ENCODE measurements around the gene CHPF. TPM values are rescaled to one million over a fixed set of nuclear protein-coding genes. Genes with fewer than 3 reads are reported as not detected.
A peak's percentile ranks its signal among the peaks of the same experiment; 100 is the strongest.

The CHPF gene
- total RNA-seq, 6 donors from 2014 or later = 41.9 to 125 (median 60.2) TPM

DNA sequence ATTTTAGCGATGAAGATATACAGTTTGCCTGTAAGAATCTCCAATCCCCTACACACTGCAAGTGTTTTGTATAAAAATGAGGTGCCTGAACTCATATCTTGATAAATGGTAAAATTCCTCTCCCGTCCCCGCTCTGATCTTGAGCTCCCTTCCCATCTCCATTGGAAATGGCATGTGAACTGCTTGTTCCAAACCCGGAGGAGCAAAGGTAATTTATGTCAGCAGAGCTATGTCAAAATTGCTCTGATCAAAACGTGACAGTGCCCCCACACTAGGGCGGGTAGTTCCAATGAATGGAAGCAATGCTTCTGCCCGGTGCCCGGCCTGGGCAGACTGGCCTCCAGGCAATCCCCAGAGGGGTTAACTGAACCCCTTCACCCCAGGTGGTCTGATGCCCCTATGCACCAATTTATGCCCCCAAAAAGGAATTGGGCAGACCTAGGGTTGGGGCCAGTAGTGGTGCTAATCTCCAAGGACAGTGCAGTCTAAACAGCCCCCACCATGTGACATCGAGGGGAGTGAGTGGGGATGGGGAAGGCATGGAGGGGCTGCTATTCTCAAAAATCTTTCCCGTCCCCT is 48.6 kb downstream of the CHPF start:
- WGBS, 2 donors = 15 to 29% methylated on average over 9 to 10 of the region's 10 CpGs

DNA sequence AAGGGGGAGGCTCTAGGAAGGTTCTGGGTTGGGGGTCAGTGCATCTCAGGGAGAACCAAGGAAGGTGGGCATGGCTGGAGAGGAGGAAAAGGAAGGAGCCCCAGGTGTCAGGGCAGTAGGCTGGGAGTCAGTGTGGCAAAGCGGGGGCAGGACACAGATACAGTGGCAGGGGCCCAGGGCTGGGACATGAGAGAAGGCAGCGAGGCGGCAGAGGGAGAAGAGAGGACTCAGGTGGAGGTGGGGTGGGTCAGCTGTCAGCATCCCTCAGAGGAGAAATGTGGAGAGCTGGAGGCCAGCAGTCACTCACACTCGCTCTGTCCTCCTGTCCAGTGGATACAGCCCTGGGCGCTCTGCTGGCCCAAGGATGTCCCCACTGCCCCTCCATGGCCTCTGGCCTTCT is 50.5 kb downstream of the CHPF start:
- ATAC-seq (ENCODE audit: low FRiP score in 2 of 2) (no peak), DNase-seq (no peak)
- no peaks in the 10 kb centered on the region for H3K36me3 ChIP-seq
- TF ChIP-seq POLR2A (IDR thresholded peaks at IDR 0.05) = no peak
- TF ChIP-seq, protein P1, sequence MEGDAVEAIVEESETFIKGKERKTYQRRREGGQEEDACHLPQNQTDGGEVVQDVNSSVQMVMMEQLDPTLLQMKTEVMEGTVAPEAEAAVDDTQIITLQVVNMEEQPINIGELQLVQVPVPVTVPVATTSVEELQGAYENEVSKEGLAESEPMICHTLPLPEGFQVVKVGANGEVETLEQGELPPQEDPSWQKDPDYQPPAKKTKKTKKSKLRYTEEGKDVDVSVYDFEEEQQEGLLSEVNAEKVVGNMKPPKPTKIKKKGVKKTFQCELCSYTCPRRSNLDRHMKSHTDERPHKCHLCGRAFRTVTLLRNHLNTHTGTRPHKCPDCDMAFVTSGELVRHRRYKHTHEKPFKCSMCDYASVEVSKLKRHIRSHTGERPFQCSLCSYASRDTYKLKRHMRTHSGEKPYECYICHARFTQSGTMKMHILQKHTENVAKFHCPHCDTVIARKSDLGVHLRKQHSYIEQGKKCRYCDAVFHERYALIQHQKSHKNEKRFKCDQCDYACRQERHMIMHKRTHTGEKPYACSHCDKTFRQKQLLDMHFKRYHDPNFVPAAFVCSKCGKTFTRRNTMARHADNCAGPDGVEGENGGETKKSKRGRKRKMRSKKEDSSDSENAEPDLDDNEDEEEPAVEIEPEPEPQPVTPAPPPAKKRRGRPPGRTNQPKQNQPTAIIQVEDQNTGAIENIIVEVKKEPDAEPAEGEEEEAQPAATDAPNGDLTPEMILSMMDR (IDR thresholded peaks at IDR 0.05) = no peak
- TF ChIP-seq POLR2AphosphoS5 (IDR thresholded peaks at IDR 0.05) = no peak
- TF ChIP-seq EP300 (IDR thresholded peaks at IDR 0.05) = no peak
- peaks cover 8 to 17% (median 17%) of the 10 kb centered on the region in 4 donors for H3K4me1 ChIP-seq
- H3K27me3 ChIP-seq = peaks cover 0 to 31% (median 15%) of the 10 kb centered on the region in 4 donors
- no peaks in the 10 kb centered on the region for H3K9me3 ChIP-seq
- no peak overlapping the region for H3K4me3 ChIP-seq
- WGBS, 2 donors = 85 to 90% methylated on average over 5 of the region's 5 CpGs
- H3K27ac ChIP-seq = no peak overlapping the region

More for the DNA sequence above, 48.6 kb downstream of the CHPF start:
- TF ChIP-seq, protein P1 (IDR thresholded peaks at IDR 0.05) = peak in 1 of 6 experiments; percentile 54
- TF ChIP-seq POLR2A (IDR thresholded peaks at IDR 0.05) = no peak
- TF ChIP-seq POLR2AphosphoS5 (IDR thresholded peaks at IDR 0.05) = no peak
- no peak for TF ChIP-seq EP300 (IDR thresholded peaks at IDR 0.05)
- ATAC-seq (ENCODE audit: low FRiP score in 2 of 2) (no peak), DNase-seq (no peak)
- peaks cover 0 to 27% (median 15%) of the 10 kb centered on the region in 4 donors for H3K27me3 ChIP-seq
- H3K4me1 ChIP-seq = peaks cover 16 to 29% (median 28%) of the 10 kb centered on the region in 4 donors
- H3K4me3 ChIP-seq = no peak overlapping the region
- no peaks in the 10 kb centered on the region for H3K9me3 ChIP-seq
- H3K36me3 ChIP-seq = no peaks in the 10 kb centered on the region
- H3K27ac ChIP-seq = no peak overlapping the region

DNA sequence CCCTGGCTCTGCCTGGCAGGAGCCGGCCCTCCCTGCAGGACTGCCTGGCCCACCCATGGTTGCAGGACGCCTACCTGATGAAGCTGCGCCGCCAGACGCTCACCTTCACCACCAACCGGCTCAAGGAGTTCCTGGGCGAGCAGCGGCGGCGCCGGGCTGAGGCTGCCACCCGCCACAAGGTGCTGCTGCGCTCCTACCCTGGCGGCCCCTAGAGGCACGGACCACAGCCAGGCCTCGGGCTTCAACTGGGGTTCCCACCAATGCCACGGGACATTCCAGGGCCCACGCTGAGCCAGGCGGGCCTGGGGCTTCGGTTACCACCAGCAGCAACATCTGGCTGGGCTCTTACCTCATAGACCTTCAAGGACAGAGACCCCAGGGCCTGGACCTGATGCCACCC is 51.0 kb downstream of the CHPF start:
- no peaks in the 10 kb centered on the region for H3K36me3 ChIP-seq
- no peak overlapping the region for H3K4me3 ChIP-seq
- peak in 1 of 2 donors; percentile 78 for DNase-seq
- no peak for ATAC-seq (ENCODE audit: low FRiP score in 2 of 2)
- TF ChIP-seq POLR2A (IDR thresholded peaks at IDR 0.05) = no peak
- TF ChIP-seq EP300 (IDR thresholded peaks at IDR 0.05) = no peak
- TF ChIP-seq POLR2AphosphoS5 (IDR thresholded peaks at IDR 0.05) = no peak
- TF ChIP-seq, protein P1 (IDR thresholded peaks at IDR 0.05) = no peak
- no peak overlapping the region for H3K27ac ChIP-seq
- H3K9me3 ChIP-seq = no peaks in the 10 kb centered on the region
- H3K27me3 ChIP-seq = peaks cover 0 to 31% (median 15%) of the 10 kb centered on the region in 4 donors
- 64% methylated on average over 17 of the region's 20 CpGs; no CpG with 5 or more reads in 1 of the 2 donors for WGBS, 2 donors
- H3K4me1 ChIP-seq = peaks cover 8 to 16% (median 12%) of the 10 kb centered on the region in 4 donors

DNA sequence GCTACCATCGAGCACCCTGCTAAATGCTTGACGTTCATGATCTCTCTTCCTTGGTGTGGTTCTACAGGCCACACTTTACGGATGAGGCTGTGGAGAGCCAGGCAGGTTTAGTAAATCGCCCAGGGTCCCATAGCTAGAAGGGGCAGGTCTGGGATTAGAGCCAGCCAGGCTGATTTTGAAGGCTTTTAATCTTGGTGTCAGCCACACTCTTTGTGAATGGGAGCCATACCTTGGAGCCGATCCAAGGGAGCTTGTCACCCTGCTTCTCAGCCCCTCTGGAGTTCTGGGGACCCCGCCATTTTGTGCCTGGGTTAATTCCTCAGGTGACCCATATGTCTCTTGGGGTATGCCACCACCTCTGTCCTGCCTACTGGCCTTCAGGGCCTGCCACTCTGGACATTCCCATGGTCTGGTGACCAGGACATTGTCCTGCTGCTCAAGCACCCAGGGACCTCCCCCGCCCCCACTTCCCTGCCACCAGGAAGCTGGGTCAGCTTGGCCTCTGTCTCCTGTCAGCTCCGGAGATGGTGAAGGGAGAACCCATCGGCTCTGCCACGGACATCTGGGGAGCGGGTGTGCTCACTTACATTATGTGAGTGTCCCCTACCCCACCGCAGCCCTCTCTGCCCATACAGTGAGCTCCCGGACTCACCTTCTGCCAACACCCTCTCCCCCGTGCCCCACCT is 52.2 kb downstream of the CHPF start:
- no peak overlapping the region for H3K27ac ChIP-seq
- DNase-seq = no peak
- no peak for ATAC-seq (ENCODE audit: low FRiP score in 2 of 2)
- 69 to 83% methylated on average over 11 to 14 of the region's 14 CpGs for WGBS, 2 donors
- TF ChIP-seq, protein P1 (IDR thresholded peaks at IDR 0.05) = no peak
- no peak for TF ChIP-seq EP300 (IDR thresholded peaks at IDR 0.05)
- TF ChIP-seq POLR2A (IDR thresholded peaks at IDR 0.05) = no peak
- TF ChIP-seq POLR2AphosphoS5 (IDR thresholded peaks at IDR 0.05) = no peak
- H3K4me3 ChIP-seq = no peak overlapping the region
- peaks cover 0 to 24% (median 7%) of the 10 kb centered on the region in 4 donors for H3K27me3 ChIP-seq
- no peaks in the 10 kb centered on the region for H3K9me3 ChIP-seq
- peaks cover 0 to 5% (median under 1%) of the 10 kb centered on the region in 4 donors for H3K4me1 ChIP-seq
- H3K36me3 ChIP-seq = no peaks in the 10 kb centered on the region

Measured in upper lobe of left lung (tissue), 6 donors.